Vagina (tissue), 2 donors: ENCODE results near the gene EFCC1.

ENCODE experiments used
- CTCF ChIP-seq, 3 experiments: fragments of 450-650 bp in 2 of 3; fragments of 200-600 bp in 1 of 3; sonication (generic) in 1 of 3; IDR thresholded peaks; one replicate each; pipeline ENCODE4 v1.5.1; 2017 to 2019; ENCODE audit warnings: antibody characterized with exemption in 3 of 3, mild to moderate bottlenecking in 2 of 3, moderate library complexity in 2 of 3
- POLR2A ChIP-seq, 2 donors: fragments of 450-650 bp; IDR thresholded peaks; one replicate each; pipeline ENCODE4 v1.6.1; 2017; ENCODE audit warnings: antibody characterized with exemption in 2 of 2, mild to moderate bottlenecking in 2 of 2, moderate library complexity in 2 of 2
- POLR2AphosphoS5 ChIP-seq, 2 donors: sonication (generic); formaldehyde crosslinking; IDR thresholded peaks; one replicate each; pipeline ENCODE4 v1.9.0; 2017; ENCODE audit warnings: antibody characterized with exemption in 2 of 2, mild to moderate bottlenecking in 2 of 2, low read depth in 1 of 2; ENCODE audit not compliant: insufficient read depth in 1 of 2

GRCh38 chr3:129046037-129046731, 45.1 kb downstream of the EFCC1 start:
- TF ChIP-seq CTCF (IDR thresholded peaks at IDR 0.05) (no peak), POLR2A (IDR thresholded peaks at IDR 0.05) (no peak), POLR2AphosphoS5 (IDR thresholded peaks at IDR 0.05; ENCODE audit: insufficient read depth in 1 of 2, low read depth in 1 of 2) (no peak)
